ENCODE data around the gene LTBP1.
"Not testable (repeated sequence)": the region's sequence is repeated elsewhere in the genome, so short reads cannot be mapped to it uniquely, and the experiment has no call there.

Gene LTBP1

DNA sequence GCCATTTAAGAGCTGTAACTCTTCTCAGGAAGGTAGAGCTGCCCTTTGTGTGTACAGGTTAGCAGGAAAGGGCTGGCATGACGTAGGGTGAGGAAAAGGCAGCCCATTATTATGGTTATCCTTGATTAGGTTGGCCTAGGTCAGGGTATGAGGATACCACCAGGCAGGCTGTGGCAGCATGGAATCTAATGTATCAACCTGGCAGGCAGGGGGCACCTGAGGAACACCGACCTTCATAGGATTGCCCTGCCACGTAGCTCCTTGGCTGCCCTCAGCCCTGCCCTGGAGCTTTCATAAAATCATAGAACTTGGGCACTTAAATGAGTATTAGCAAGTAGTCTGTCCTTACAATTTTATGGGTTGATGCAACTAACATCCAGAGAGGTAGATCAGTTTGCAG lies 261.6 kb downstream of the LTBP1 start:
- no peak for DNase-seq

DNA sequence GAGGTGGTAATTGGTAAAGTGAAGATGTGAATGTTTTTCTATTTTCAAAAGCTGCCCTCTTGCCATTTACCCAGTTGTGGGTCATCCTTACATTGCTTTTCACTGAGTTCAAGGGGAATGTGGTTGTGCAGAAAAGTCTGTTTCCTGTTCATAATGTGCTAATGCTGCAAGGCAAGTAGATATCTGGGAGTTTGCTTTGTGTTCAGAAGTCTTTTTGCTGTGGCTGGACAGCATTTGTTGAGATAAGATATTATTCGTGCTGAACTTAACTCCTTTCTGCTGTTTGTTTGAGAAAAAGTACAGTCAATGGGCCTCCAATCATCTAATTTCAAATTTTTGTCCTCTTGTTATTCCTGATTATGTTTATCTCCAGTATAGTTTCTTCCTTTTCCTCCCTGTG lies 263.2 kb downstream of the LTBP1 start:
- DNase-seq = no peak

DNA sequence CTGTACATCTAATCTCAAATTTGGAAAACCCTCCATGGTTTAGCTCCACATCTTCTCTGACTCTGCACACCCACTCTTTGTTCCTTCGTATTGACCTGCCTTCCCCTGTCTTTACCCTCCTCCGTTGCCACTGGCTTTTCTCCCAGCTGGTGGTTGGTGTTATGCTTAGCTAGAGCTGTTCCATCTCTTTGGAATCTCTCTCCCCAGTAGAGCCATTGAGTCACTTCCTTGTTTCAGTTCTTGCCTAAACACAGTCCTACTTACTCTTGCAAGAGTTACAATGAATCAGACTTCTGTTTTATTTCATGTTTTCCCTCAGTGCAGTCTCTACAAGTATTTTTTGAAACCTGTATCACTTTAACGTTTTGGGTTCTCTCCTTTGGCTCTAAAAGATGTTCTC lies 263.9 kb downstream of the LTBP1 start:
- no peak for DNase-seq

DNA sequence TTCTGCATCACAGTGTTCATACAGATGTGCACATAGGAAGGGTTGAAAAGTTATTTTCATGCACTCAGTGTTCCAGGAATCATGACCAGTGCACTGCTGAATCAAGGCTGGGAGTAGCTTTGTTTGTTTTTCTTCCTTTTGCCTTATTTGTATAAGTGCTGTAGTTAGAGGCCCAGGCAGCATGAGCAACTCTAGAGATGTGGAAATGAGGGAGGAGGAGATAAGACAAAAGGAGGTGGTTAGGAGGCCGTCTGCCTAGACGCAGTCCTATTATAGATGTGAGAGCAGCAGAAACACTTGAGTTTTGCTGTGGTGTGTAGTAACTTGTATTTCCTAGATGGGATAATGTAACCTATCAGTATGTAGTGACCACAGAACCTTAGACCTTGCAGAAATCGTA lies 265.4 kb downstream of the LTBP1 start:
- DNase-seq = no peak

DNA sequence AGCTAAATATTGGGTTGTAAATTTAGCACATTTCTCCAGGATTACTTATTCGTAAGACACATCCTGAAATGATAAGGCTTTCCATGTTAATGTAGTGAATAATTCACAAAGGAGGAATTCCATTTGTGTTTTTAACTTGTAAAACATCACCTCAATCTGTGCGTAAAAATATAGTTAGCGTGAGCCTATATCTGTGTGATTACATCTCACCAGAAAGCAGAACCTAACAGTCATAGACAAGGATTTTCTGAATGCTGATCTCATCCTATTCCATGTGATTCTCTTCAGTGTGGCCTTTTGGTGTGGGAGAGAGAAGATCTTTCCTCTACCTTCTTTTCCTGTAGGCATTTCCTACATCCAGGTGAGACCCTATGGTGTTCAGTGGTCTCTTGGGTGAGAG lies 266.5 kb downstream of the LTBP1 start:
- no peak for DNase-seq

DNA sequence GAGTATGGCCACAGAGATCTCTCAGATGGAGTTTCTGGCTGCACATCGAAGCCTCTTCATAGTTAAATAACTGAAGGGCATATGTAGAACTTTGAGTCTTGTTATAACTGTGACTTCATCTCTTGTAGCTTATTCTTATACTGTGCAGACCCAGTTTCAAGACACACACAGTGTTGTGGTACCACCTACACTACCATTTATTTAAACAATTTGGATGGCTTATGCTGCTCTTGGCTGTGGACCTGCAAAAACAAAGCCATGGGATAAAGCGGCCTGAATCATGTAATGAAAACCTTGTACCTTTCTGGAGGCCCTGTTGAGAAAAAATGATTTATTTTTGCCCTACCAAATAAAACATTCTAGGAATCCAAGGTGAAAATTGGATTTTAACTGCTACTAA lies 266.9 kb downstream of the LTBP1 start:
- no peak for DNase-seq

DNA sequence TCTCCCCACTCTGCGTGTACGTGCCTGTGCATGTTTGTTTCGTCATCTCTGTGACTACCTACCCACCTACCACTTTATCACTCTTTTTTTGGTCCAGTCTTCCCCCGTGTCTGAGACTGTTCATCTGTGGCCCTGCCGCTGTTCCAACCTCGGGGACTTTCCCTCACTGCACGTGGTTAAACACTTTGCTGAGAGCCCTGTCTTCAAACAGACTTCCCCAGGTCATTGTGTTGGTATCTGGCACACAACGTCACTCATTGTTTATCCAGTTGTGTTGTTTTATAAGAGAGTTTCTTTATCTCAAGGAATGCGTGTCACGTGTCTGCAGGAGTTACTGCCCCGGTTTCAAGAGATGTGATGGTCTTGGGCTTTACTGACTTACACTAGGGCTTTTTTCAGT lies 267.7 kb downstream of the LTBP1 start:
- DNase-seq = no peak

DNA sequence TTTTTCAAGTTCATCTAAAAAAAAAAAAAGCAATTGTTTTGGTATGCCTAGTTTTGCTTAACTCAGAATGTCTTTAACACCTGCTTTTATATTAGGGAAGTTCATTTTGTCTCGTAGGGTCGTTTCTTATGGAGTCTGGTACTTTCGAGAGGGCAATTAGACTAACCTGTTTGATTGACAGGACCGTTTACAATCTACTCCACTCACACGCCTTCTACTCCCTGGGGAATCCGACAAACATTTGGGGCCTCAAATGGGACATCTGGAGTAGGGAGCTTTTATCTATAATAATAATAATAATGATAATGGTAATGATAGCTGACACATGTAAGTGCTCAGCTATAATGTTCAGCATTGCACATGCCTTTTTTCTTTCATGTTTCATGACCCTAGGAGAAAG lies 268.1 kb downstream of the LTBP1 start:
- no peak for DNase-seq

DNA sequence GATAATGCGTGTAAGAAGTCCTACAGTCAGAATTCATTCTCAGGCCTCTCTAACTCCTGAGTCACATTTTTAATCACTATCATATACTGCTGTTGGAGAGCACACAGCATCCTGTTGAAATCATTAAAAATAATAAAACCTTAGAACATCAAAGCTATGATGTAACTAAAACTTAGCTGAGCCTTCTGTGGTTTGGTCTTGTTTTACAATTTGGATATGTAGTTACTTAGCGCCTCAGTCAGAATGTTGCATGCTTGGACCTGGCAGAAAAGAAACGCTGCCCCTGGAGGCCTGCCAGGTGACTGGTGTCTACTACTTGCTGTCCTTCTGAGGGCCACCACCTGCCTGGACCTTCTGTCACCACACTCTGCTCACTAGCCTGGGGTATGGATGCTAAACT lies 268.5 kb downstream of the LTBP1 start:
- DNase-seq = no peak

DNA sequence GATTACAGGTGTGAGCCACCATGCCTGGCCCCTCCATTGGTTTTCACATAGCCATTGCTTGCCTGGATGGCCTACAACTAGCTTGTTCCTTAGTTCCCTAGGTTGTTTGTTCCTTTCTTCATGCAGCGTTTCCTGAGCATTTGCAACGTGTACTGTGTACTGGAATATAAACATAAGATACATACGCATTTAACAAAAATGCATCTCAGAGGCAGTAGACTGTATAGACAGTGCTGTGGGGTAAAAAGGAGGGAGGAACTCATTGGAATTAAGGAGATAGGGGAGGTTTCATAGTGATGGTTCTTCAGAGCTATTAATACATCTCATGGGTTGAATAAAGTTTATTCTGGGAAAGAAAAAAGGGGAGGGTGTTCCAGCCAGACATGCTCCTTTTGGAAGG lies 269.2 kb downstream of the LTBP1 start:
- DNase-seq = no peak

DNA sequence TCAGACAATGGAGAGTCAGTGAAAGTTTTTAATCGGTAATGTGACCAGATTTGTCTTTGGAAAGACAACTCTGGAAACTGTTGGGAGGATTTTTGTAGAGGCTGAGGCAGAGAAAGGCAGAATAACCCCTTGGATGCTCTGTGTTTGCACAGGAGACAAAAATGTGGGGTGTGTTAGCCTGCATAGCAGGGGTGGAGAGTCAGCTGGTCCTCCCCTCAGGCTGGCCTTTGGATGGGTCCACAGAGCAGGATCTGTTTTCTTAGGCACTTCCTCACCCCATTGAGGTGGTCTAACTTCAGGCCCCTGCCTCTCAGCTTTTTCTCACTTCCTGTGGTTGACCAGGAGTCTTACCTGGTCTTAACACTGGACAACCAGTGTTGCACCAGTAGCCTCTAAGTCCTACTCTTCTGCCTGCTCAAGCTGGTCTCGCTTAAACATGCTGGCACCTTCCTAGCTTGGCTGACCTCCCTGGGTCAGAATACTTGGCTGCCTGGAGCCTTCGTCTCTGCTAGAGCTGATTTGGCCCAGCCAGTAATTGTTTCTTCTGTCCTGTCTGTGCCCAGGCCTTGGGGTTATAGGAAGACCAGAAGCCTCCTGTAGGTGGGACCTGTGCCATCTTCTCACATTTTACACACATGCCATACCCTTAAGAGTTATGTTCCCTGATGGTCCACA lies 269.9 kb downstream of the LTBP1 start:
- no peak for DNase-seq

DNA sequence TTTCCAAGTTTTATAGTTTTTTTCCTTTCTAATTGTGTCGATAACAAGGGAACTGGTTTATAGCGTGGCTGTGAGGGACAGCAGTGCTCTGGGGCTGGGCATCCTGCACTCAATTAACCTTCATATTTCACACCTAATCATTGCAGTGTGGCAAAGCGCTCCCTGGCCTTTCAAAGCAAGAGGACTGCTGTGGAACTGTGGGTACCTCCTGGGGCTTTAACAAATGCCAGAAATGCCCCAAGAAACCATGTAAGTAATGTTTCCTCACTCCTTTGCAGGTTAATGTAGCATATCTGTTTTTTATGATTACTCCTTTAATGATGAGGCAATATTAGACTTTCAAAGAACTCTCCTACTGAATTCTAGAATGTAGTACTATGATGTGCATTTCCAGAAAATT lies 270.7 kb downstream of the LTBP1 start:
- DNase-seq = no peak

DNA sequence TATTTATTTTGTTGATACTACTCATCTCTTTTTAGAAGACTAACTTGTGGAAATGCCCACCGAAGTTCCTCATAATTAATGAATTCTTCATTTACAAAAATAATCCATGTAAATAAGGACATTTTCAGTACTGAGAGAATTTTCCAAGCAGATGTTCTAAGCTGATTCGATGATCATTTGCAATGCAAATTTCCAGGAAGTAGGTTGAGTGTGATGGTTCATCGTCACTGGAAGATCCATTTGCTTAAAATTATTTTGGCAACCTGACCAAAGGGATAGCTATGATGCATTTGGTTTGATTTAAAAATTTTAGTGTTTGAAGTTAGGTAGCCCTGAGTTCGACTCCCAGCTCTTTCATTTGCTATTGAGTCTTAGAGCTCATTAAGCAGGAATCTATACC lies 272.4 kb downstream of the LTBP1 start:
- DNase-seq = no peak

DNA sequence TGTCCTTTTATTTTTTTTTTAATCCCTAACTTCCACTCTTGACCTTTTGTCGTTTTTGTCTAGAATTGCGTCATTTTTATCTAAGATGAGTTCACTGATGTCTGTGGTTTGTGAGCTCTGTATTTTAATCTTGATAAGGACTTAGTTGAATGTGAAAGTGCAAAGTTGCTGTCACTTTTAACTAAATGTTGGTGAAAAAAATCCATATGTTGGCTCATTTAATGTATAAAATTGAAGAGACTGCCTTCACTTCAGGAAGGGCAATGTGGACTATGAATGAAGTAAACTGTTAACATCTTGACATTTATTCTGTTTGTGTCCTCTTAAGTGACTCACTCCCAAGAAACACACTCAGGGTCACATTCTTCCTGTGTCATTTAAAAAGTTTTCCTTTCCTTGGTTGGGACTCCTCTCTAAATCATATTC lies 273.1 kb downstream of the LTBP1 start:
- DNase-seq = no peak

DNA sequence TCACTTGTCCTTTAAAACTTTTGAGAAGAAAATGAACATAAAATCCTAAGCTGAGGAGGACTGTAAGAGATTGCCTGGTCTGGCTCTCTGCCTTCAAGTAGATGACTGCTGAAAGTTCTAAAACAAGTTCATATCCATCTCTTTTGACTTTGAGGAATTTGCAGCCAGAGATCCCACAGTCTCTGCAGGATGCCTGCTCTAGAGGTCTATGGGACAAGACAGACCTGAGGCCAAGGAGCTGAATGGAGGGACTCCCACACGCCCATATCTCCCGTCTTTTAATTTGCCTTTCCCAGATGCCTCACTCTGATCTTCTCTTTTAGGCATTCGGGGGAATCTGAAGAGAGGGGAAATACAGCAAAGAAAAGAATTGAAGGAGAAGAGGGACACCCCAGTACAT lies 273.8 kb downstream of the LTBP1 start:
- DNase-seq = no peak

DNA sequence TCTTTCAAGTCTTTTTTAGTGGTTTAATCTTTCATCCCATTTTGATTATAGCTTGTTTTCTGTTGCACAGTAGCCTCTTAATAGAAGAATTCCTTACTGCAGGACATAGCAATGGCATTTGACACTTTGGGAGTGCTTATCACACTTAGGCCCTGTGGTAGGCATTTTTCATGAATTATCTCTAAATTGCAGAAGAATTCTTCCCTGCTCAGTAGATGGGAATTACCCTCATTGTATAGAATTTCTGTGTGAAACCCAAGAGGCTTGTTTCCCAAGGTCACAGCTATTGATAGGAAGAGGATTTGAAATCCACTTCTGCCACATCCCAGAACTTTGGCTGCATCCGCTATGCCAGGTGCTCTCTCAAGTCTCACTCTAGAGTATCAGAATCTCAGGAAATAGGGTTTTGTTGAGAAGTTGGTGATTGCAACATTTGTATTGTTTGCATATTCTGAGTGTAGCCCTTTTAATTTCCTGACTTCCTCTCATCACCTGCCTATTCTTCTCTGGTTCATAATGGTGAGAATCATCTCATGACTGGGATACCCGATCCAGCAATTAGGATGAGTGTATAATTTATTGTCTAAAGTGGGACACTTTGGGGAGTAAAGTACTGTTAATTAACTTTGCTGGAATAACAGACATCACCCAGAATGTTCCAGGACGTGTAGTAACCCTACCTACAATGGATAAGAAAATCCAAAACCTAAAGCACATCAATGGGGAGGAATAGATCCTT lies 274.5 kb downstream of the LTBP1 start:
- no peak for DNase-seq

DNA sequence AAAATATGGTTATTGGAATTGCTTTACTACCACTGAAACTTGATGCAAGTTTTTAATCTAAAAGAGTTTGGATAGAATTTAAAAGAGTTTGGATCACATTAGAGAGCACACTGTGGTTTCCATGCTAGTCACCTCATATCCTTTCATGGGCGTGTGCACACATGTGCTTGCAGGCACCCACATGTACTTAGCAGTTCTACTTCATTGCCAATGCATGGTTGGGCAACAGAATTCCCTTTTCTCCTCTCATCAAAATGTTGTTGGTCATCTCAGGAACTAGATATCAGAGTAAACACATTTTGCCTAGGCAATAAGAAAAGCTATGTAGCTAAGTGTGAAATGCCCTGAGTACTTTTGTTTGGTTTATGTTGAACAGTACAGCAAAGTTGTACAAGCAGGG lies 275.6 kb downstream of the LTBP1 start:
- DNase-seq = no peak

DNA sequence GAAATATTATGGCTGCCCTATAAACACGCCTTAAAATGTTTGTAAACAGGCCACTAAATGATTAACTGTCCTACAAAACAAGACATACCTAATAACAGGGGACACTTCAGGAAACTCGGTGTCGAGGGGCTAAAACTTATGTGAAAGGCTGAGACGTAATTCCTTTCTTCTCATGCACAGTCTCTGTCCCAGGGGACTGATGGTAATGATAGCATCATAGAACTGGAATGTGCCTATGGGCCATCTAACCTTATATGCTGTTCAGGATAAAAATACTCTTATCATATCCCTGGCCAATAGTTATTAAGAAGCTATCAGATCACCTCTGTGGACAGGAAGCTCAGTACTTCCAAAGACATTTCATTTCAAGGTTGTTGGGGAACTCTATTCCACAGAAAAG lies 277.1 kb downstream of the LTBP1 start:
- DNase-seq = no peak

DNA sequence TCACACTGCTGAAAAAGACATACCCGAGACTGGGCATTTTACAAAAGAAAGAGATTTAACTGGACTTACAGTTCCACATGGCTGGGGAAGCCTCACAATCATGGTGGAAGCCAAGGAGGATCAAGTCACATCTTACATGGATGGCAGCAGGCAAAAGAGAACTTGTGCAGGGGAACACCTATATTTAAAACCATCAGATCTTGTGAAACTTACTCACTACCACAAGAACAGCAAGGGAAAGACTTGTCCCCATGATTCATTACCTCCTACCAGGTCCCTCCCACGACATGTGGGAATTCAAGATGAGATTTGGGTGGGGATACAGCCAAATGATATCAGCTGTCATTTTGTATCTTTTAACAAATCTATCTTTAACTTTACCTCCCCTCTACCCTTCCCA lies 278.6 kb downstream of the LTBP1 start:
- no peak for DNase-seq

DNA sequence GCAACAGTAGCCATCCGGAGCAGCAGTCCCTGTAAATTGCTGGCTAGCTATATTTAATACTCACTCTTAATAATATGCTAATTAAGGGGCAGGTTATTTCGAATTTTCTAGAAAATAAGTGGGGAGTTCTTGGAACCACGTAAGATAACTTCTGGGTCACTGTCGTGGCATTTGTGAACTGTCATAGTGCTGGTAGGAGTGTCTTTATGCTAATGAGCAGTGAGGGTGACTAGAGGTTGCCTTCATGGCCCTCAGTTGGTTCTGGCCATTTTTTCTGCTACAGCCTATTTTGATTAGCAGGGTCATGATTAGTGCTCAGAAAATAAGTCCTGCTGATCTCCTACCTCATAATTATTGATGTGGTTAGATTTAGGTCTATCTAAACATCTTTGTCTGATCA lies 279.8 kb downstream of the LTBP1 start:
- DNase-seq = no peak

DNA sequence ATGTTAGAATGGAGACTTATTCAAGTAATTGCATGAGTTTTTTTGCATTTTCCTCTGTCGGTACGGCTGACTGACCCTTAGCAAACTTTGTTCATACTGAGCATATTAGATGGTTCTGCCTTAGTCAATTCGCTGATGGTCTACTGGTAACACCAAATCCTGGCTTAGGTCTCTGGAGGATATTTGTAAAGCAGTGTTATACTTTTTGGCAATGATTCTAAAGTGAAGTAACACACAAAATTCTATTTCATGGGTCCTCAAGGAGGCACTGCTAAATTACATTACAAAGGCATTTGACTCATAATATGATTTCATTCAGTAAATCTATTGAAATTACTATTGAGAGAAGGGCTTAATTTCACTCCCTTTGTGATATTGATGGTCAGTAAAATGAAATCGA lies 282.9 kb downstream of the LTBP1 start:
- no peak for DNase-seq

DNA sequence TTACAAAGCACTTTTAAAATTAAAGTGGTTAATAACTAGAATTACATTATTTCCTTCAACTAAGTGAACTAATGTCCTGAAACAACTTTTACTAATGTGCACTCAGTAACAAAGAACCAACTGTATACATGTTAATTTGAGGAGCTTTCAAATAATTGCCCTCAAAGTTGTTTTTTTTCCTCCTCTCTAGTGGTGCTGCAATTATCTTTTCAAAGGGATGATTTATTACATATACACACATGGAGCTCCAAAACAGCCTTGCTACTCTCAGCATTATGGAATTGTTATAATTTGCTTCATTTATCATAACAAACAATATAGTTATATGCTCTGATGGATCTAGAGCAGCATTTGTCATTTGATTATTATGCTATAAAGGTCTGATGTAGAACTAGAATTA lies 283.4 kb downstream of the LTBP1 start:
- no peak for DNase-seq

DNA sequence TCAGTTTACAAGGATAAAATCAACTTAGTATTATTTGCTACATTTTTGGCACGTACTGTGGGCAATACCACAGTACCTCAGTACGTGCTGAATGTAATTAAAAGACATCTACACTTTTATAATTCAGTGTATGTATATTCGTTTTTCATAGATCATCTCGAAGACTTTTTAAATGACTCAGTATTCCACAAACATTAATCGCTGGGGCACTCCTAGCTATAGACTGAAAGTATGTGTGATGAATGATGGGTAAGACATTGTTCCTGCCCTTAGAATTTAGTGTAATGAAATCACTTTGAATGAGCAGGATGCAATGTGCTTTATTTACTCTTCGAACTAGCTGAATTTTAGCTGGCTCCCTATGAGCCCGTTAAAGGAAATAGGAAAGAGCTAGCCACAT lies 284.1 kb downstream of the LTBP1 start:
- DNase-seq = no peak

DNA sequence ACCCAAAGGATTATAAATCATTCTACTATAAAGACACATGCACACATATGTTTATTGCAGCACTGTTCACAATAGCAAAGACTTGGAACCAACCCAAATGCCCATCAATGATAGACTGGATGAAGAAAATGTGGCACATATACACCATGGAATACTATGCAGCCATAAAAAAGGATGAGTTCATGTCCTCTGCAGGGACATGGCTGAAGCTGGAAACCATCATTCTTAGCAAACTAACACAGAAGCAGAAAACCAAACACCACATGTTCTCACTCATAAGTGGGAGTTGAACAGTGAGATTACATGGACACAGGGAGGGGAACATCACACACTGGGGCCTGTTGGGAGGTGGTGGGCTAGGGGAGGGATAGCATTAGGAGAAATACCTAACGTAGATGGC lies 288.8 kb downstream of the LTBP1 start:
- DNase-seq = not testable (repeated sequence)
